A673 (cell line): ENCODE data around the gene ZNF600. TPM values are rescaled to one million over a fixed set of nuclear protein-coding genes. Genes with fewer than 3 reads are reported as not detected.
"Not testable (repeated sequence)": the region's sequence is repeated elsewhere in the genome, so short reads cannot be mapped to it uniquely, and the experiment has no call there.

ENCODE experiments used
- BruUV-seq: library from RNA; stranded (reverse); fragments of 400-500 nt; replicated peaks from 2 replicates; lab custom pipeline; 2021; lab: Mats Ljungman, UMichigan
- CTCF ChIA-PET: fragments of 300-600 bp; sonication (Branson Sonifier 250); formaldehyde crosslinking; loops from one replicate; lab custom pipeline; 2022; ENCODE audit warnings: antibody characterized with exemption; lab: Charles Lee
- POLR2A ChIA-PET: fragments of 300-600 bp; sonication (Branson Sonifier 250); formaldehyde crosslinking; loops from one replicate; lab custom pipeline; 2022; ENCODE audit warnings: antibody characterized with exemption; ENCODE audit not compliant: low non-redundant PET; lab: Charles Lee
- DNase-seq: peaks from one replicate; pipeline ENCODE4 v3.0.0-alpha.2; 2015; ENCODE audit warnings: low spot score
- H3K27ac ChIP-seq: fragments of 200-600 bp; sonication (generic); 2 replicates; pipeline ENCODE4 v1.5.1; 2016; ENCODE audit warnings: mixed run types, low read depth, mild to moderate bottlenecking, mixed read lengths, antibody characterized with exemption, low read length; ENCODE audit not compliant: poor library complexity, severe bottlenecking
- H3K27me3 ChIP-seq: fragments of 200-600 bp; sonication (generic); replicated peaks from 2 replicates; pipeline ENCODE4 v1.6.1; 2017; ENCODE audit warnings: mixed run types, low read depth, mild to moderate bottlenecking, mixed read lengths, antibody characterized with exemption, low read length; ENCODE audit not compliant: insufficient read depth, poor library complexity
- H3K36me3 ChIP-seq: fragments of 200-600 bp; sonication (generic); 2 replicates; pipeline ENCODE4 v1.6.1; 2016; ENCODE audit warnings: mixed run types, mild to moderate bottlenecking, mixed read lengths, antibody characterized with exemption, low read length; ENCODE audit not compliant: insufficient read depth, poor library complexity, severe bottlenecking
- H3K4me1 ChIP-seq: fragments of 200-600 bp; sonication (generic); 2 replicates; pipeline ENCODE4 v1.6.1; 2017; ENCODE audit warnings: mixed run types, mild to moderate bottlenecking, mixed read lengths, antibody characterized with exemption, low read length; ENCODE audit not compliant: insufficient read depth, poor library complexity, severe bottlenecking
- H3K4me3 ChIP-seq: fragments of 200-600 bp; sonication (generic); 2 replicates; pipeline ENCODE4 v1.5.1; 2016; ENCODE audit warnings: low read depth, mixed run types, mild to moderate bottlenecking, mixed read lengths, low read length; ENCODE audit not compliant: poor library complexity, severe bottlenecking
- H3K9me3 ChIP-seq: fragments of 200-600 bp; sonication (generic); 2 replicates; pipeline ENCODE4 v1.6.1; 2016; ENCODE audit warnings: mixed run types, low read depth, mild to moderate bottlenecking, mixed read lengths, antibody characterized with exemption, low read length; ENCODE audit not compliant: poor library complexity, severe bottlenecking
- CTCF ChIP-seq: fragments of 300-800, 200-600 bp; sonication (generic); conservative IDR thresholded peaks from 2 replicates; pipeline ENCODE4 v1.5.1; 2017; ENCODE audit warnings: low read depth, mild to moderate bottlenecking, antibody characterized with exemption, low read length, moderate library complexity, mixed read lengths
- EZH2 ChIP-seq: fragments of 200-600 bp; sonication (generic); IDR thresholded peaks from 2 replicates; pipeline ENCODE4 v1.6.1; 2017; ENCODE audit warnings: borderline replicate concordance, low read depth, mild to moderate bottlenecking, mixed read lengths, antibody characterized with exemption, low read length; ENCODE audit not compliant: poor library complexity, severe bottlenecking
- intact Hi-C: fragments of 100-400 bp; cut with micrococcal nuclease; formaldehyde crosslinking; loops from one replicate; pipeline ENCODE4 v1.10.0; 2022; ENCODE audit not compliant: unreplicated experiment
- total RNA-seq: library from RNA; stranded (reverse); gene quantifications from 2 replicates; pipeline ENCODE4 v1.2.3, GENCODE V29; 2021

The ZNF600 gene
- total RNA-seq, 1 experiment from 2014 or later, result 1.5 TPM

GRCh38 chr19:52724701-52725514, 61.7 kb downstream of the ZNF600 start:
- Histone ChIP-seq H3K4me1 (no peaks in the 10 kb centered on the region), H3K9me3 (no peaks in the 10 kb centered on the region), H3K27me3 (no peaks in the 10 kb centered on the region), H3K27ac (no peak overlapping the region), H3K36me3 (peaks cover 11% of the 10 kb centered on the region), H3K4me3 (no peak overlapping the region)
- no peak for DNase-seq
- intact Hi-C loops, result no loop called here
- POLR2A ChIA-PET, result no interaction called here
- BruUV-seq, result no TSS peak
- no peak for TF ChIP-seq CTCF
- no peak for TF ChIP-seq EZH2
- CTCF ChIA-PET, result no interaction called here

- H3K4me3 ChIP-seq, H3K4me1 ChIP-seq, intact Hi-C loops, CTCF ChIA-PET, BruUV-seq, POLR2A ChIA-PET, DNase-seq, H3K27me3 ChIP-seq, H3K27ac ChIP-seq, H3K9me3 ChIP-seq: not testable (repeated sequence)
- H3K36me3 ChIP-seq, result peaks cover 11% of the 10 kb centered on the region
Measured at GRCh38 chr19:52723907-52724598, 62.5 kb downstream of the ZNF600 start.

- intact Hi-C loops, result no loop called here
- H3K9me3 ChIP-seq, result no peaks in the 10 kb centered on the region
- no peaks in the 10 kb centered on the region for H3K27me3 ChIP-seq
- H3K4me3 ChIP-seq, result no peak overlapping the region
- BruUV-seq, result no TSS peak
- DNase-seq, result no peak
- ChIA-PET CTCF (no interaction called here), POLR2A (no interaction called here)
- TF ChIP-seq CTCF, result no peak
- TF ChIP-seq EZH2, result no peak
- no peaks in the 10 kb centered on the region for H3K4me1 ChIP-seq
- peaks cover 6% of the 10 kb centered on the region for H3K36me3 ChIP-seq
- no peak overlapping the region for H3K27ac ChIP-seq
Measured at GRCh38 chr19:52722062-52723003, 64.3 kb downstream of the ZNF600 start.

- CTCF ChIA-PET, POLR2A ChIA-PET, BruUV-seq: not testable (repeated sequence)
Measured at GRCh38 chr19:52720541-52720940, 66.0 kb downstream of the ZNF600 start.

More at GRCh38 chr19:52720541-52720940, 66.0 kb downstream of the ZNF600 start:
- H3K36me3 ChIP-seq, intact Hi-C loops, H3K9me3 ChIP-seq, H3K4me3 ChIP-seq, H3K27me3 ChIP-seq, H3K4me1 ChIP-seq, DNase-seq, H3K27ac ChIP-seq: not testable (repeated sequence)
